Activated naive CD4-positive, alpha-beta T cell treated with anti-CD3 and anti-CD28 coated beads, Interleukin-2, amount 10 ng/mL, durations not matched to agents 5 hours and 36 hours (primary cell): Measurements from ENCODE around the gene PRAME. TPM values are rescaled to one million over a fixed set of nuclear protein-coding genes. Genes with fewer than 3 reads are reported as not detected.

Source experiments
- total RNA-seq, 2 experiments: library from RNA; stranded (reverse); gene quantifications; one replicate each; pipeline ENCODE4 v1.2.3, GENCODE V29; 2021

PRAME gene, protein sequence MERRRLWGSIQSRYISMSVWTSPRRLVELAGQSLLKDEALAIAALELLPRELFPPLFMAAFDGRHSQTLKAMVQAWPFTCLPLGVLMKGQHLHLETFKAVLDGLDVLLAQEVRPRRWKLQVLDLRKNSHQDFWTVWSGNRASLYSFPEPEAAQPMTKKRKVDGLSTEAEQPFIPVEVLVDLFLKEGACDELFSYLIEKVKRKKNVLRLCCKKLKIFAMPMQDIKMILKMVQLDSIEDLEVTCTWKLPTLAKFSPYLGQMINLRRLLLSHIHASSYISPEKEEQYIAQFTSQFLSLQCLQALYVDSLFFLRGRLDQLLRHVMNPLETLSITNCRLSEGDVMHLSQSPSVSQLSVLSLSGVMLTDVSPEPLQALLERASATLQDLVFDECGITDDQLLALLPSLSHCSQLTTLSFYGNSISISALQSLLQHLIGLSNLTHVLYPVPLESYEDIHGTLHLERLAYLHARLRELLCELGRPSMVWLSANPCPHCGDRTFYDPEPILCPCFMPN
- not detected for total RNA-seq

DNA sequence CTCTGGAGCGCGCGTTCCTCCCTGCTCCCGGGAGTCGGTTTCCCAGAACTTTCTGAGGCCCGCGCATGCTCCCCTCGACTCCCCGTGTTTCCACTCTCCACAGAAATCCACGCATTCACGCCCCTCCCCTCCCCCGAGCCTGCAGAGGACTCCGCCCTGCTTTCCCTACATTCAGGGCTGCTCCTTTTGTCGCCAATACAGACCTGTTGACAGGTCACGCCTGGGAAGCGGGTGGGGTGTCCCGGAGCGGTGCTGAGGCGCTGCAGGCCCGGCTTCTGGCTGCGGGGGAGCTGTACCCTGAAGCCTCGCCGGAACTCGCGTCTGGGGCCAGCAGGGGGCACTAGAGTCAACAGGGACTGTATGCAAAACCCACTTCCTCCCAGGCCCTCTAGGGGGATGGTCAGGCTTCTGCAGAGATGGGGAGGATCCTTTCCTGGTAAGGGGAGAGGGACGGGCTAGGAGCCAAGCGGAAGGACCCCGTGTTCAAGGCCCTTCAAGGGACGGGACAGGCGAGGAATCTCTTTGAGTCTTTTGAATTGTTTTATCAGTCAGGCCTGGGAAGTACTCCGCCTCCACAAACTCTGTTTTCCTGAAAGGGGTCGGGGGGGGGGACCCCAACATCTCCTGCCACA, at the start of gene PRAME:
Gene PRAME, minus strand, starts transcription at position 294 of the 632 bp plus-strand sequence. CDS start 2,433 bp downstream, outside the sequence.

DNA sequence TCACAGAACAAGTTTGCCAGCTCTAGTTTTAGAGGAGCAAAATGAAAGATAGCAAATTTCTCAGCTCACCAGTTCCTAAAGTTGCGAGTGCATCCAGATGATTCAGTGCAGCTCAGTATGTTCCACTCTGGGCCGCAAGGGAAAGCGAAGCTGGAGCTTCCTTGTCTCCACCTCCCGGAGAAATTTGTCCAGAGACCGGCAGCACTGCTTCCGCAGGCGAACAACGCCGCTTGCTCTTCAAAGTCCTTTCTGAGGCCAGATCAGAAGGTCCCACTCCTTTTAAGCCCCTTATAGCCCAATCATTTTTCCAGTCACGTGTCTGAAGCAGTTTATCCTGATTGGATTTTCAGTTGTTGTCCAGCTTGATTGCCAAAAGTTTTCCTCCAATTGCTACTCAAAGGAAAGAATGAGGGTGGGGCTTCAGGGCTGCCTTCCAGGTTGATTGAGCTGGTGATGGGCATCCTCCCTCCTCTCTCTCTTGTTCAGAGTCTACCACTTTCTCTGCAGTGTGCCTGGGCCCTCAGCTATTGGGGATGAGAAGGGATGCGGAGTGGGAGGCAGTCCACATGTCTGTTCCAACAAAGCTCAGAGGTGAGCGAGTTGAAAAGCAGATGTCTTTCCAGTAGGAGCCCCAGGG, 38.9 kb downstream of the PRAME start, which contains the start of gene ZNF280A:
Gene ZNF280A, minus strand, starts transcription at position 251 of the 637 bp plus-strand sequence. CDS start 4,640 bp downstream, outside the sequence.

DNA sequence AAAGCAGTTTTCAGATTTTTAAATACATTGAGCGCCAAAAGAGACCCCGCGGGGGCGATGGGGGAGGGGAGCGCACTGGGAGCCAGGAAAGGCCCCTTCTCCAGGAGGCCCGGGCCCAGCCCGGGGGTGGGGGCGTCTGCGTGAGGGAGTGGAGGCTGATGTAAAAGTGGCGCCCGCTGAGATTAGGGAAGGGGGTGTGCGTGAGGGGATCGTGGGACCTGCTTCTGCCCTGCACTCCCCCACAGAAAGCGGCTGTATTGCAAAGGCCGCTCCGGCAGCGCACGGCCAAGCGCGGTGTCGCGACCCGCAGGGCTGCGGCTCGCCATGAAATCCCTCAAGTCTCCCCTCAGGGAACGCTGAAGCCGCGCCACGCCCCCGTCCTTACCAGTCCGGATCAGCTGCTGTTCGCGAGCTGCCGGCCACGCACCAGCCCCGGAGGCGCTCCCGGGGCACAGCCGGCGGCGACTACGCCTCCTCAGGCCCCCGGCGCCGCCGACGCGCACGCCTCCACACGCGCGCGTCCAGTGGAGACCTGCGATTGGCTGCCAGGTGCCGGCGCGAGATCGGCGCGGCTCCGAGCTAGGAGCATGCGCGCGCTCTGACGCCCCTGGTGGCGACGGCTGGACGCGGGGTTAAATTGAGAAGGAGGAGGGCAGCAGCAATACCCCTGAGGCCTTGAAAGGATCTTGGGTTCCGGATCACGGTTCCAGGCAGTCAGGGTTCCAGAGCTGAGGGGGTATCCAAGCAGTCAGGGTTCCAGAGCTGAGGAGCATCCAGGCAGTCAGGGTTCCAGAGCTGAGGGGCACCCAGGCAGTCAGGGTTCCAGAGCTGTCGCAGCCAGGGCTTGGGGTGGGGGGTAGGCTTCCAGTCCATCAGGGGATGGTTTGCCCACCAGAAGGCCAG, 50.5 kb downstream of the PRAME start, which contains the start of gene ZNF280B:
Gene ZNF280B, minus strand, starts transcription at position 469 of the 903 bp plus-strand sequence. CDS start 19,344 bp downstream, outside the sequence.

Other genes starting within 250 kb of the PRAME start
- gene ZNF280B, start 50.5 kb downstream of the PRAME start, total RNA-seq: 1 to 10 TPM; 1.7 to 1.9 TPM
- not detected for gene ZNF280A, start 39.0 kb downstream of the PRAME start, total RNA-seq
- gene GGTLC2, start 85.3 kb upstream of the PRAME start, total RNA-seq: not detected